Activated CD4-positive, alpha-beta T cell treated with anti-CD3 and anti-CD28 coated beads, Interleukin-2, amount 50 U/mL, for 48 hours (primary cell): Measurements from ENCODE around the gene IFNL1.
"Not testable (repeated sequence)": the region's sequence is repeated elsewhere in the genome, so short reads cannot be mapped to it uniquely, and the experiment has no call there.

Experiments
- DNase-seq, 2 experiments: peaks; one replicate each; pipeline ENCODE4 v3.0.0-alpha.2; 2020

IFNL1 gene

DNA sequence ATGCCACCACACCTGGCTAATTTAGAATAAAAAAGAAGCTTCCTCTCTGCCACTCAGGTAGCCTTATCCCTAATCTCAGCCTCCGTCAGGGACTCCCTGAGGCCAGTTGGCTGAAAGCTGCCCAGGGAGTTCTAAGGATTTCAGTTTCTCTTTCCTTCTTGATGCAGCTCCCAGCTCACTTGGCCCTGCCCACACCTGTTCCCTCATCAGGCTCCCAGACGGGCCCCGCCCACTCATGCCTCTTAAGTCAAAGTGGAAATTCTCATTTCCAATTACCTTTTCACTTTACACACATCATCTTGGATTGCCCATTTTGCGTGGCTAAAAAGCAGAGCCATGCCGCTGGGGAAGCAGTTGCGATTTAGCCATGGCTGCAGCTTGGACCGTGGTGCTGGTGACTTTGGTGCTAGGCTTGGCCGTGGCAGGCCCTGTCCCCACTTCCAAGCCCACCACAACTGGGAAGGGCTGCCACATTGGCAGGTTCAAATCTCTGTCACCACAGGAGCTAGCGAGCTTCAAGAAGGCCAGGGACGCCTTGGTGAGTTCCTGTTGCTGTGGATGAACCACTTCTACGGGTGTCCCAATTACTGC, at the start of gene IFNL1:
Gene IFNL1 (plus strand): TSS at position 353 of the 591 bp plus-strand sequence. CDS start 15 bp downstream, at position 368.
- no peak for DNase-seq

DNA sequence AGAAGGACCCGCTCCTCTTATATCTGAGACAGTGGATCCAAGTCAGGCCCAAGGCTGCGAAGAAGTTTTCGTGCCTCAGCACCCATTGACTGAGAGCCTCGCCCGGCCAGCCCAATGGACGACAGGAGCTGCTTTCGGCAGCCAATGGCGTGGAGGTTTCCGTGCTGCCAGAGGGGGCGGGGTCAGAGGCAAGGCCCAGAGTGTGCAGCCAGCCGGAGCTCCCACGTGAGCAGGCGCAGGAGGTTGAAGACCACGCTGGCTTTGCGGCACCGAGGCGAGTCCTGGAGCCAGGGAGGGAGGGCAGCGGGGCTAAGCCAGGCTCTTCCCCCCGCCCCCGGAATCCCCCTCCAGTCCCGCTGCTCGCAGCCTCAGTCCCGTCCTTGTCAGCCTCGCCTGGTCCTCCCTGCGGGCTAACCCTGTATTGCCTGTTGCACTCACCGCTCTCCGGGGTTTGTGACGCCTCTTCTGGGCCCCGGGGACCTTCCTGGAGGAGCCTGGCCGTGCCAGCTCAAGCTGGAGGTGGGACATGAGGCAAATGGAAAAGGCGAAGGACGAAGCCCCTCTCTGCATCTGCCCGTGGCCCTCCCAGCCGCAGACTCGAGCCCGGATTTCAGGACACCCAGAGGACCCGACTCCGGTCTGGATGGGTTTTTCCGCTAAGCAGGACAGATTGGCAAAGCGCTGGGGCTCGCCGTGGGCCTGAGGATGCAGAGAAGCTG, 49.1 kb upstream of the IFNL1 start:
- peak in 1 of 2 experiments; percentile 32 for DNase-seq

DNA sequence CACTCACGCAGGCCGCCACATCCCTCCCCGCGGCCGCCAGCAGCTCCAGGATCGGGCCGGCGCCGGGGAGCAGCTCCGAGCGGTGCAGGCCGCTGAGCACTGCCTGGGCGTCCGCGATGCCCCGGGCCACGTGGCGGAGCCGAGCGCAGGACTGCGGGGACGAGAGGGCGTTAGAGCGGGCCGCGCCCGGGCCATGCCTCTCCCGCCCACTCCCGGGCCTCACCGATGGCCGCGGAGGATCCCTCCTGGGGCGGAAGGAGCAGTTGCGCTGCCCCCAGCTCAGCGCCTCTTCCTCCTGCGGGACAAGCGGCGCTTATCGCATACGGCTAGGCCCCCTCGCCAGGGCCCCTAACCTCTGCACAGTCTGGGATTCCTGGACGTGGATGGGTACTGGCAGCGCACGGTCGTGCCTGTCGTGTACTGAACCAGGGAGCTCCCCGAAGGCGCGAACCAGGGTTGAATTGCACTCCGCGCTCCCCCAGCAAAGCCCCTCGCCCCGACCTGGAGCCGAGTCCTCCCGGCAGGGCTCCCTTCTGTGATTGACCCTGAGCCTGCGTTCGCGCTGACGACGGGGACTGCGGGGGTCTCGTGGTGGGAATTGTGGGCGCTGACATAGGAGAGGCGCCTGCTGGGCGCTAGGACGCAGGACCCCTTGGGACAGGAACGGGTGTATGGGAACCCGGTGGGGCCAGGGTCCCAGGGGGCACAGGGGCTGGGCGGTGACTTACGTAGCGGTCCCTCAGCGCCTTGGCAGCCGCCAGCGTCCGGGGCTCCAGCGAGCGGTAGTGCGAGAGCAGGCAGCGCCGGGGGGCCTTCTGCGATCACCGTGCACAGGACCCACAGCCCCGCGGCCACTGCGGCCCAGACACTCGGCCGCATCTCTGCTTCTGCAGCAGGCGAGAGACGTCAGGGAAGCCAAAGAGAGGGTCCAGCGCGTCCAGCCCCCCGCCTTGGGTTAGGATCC, 48.2 kb upstream of the IFNL1 start:
- DNase-seq, result no peak

DNA sequence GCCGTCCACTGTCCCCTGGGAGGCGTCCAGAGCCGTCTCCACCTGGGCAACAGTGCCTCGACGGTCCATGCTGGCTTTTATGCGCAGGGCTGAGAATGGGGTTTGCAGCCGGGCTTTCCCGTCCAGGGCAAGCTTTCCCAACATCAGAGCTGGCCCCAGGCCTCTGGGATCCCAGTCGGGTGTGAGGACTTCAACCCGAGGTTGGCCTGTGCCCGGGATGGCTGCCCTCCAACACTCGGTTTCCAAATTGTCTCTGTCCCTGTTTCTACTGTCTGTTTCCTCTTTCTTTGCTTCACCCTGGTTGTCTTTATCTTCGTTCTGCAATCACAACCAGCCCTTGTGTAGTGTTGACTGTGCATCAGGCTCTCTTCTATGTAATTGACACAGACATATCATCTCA, 47.4 kb upstream of the IFNL1 start, which contains the start of gene IFNL4:
Gene IFNL4 (minus strand): TSS at position 51 of the 400 bp plus-strand sequence.
- DNase-seq, result no peak

DNA sequence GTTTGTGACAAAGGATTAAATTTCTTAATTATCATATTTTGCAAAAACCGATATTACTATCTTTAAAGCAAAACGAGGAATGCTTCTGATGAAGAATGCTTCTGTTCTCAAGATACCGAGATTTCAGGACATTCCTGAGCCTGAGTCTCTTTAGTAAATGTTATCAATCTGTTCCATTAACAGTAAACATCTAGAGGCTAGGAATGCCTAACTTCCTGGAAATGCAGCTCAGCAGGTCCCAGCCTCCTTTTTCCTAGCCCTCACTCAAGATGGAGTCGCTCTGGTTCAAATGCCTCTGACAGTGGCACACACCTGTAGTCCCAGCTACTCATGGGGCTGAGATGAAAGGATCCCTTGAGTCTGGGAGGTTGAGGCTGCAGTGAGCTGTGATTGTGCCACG, 45.1 kb upstream of the IFNL1 start:
- DNase-seq, result no peak

DNA sequence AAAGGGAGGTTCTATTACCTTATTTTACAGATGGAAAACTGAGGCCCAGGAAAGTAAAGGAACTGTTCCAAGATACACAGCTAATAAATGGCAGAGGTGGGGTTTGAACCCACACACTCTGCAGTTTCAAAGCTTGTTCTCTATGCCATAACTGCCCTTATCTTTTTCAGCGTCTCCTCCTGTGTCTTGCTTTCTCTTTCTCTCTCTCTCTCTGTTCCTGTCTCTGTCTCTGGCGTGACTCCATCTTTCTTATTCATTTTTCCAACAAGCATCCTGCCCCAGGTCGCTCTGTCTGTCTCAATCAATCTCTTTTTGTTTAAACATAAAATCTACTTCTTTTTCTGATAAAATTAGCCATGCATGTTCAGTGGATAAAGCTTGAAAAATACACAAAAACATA, 44.4 kb upstream of the IFNL1 start:
- no peak for DNase-seq

DNA sequence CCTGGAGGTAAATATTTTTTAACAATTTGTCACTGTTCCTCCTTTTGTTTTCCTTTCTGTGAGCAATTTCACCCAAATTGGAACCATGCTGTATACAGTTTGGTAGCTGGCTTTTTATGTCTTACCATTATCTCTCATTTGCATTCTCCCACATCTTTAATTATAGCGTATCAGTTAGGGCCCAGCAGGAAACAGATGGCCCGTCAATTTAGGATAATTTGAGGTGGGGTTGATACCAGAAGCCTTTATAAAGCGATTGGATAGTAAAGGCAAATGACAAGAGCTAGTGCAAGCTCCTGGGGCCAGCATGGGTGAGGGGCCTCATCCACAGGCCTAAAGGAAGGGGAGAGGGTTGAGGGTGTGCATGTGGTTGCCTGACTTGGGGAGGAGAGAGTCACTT, 43.7 kb upstream of the IFNL1 start:
- DNase-seq, result no peak

DNA sequence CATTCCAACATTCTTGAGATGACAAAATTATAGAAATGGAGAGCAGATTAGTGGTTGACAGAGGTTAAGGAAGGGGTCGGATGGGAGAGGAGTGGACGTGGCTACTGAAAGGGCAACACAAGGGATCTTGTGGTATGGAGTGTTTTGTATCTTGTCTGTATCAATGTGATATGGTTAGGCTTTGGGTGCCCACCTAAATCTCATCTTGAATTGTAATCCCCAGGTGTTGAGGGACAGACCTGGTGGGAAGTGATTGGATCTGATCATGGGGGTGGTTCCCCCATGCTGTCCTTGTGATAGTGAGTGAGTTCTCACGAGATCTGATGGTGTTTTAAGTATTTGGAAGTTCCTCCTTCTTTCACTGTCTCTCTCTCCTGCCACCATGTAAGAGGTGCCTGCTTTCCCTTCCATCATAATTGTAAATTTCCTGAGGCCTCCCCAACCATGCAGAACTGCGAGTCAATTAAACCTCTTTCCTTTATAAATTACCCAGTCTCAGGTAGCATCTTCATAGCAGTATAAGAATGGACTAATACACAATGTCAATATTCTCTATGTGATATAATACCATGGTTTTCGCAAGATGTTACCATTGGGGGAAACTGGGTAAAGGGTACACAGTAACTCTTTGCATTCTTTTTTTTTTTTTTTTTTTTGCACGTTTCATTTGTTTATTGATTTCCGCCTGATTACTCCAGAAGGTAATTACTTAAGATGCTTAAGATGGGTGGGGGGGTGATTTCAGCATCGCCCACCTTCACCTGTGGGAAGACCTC, 42.6 kb upstream of the IFNL1 start:
- no peak for DNase-seq

DNA sequence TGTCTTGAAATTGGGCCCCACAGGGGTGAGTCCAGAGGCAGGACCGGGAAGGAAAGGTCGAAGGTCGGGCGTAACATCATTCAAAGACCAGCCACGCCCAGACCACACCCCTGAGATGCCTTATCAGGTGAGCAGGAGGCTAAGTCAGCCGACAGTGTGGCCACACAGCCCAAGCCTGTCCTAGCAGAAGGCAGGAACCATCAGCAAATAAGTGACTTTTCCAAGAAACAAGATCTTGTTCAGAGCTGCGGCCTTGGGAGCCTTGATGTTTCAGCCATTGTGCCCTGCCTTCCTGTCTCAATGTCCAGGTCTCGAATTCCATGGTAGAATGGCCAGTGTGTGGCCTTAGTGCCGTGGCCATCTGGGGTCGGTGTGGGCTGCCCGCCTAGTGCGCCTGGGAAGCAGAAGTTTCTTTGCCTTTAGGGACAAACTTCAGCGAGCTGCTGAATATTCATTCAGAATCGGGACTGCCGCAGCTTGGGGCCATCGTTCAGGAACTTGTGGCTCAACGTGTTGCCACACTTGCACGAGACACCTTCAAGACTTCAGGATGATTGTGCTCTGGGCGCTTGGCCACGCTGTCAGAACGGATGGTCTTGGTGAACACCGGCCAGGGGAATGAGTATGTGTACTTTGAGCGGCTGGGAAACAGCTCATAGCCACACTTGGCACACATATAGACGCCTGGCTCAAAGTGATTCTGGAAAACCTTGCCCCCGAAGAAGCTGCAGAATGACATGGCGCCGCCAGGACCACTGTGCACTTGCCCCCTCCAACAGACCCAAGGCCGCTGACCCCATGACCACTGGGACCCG, 41.5 kb upstream of the IFNL1 start:
- DNase-seq, result no peak

DNA sequence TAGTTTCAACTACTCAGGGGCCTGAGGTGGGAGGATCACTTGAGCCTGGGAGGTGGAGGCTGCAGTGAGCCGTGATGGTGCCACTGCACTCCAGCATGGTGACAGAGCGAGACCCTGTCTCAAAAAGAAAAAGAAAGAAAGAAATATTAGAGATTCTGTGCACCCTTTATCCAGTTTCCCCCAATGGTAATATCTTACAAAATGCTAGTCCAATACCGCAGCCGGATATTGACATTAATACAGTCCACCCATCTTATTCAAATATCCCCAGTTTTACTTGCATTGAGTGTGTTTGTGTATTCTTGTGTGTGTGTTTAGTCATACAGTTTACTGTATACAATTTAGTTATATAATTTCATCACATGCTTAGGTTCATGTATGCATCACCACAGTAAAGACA, 39.0 kb upstream of the IFNL1 start:
- DNase-seq, result no peak

DNA sequence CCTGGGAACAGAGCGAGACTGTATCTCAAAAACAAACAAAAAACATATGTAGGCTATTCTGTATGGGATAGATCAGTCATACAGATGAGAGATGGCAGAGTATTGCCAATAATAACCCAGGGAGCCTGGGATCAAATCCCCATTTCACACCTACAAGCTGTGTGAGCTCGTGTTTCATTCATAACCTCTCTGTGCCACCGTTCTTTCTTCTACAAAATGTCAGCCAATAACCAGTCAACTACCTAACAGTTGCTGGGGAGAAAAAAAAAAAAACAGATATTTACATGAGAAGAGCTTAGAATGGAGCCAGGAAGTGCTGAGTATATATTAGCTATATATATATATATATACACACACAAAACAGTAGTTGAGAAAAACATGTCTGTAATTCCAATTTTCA, 34.5 kb upstream of the IFNL1 start:
- no peak for DNase-seq

DNA sequence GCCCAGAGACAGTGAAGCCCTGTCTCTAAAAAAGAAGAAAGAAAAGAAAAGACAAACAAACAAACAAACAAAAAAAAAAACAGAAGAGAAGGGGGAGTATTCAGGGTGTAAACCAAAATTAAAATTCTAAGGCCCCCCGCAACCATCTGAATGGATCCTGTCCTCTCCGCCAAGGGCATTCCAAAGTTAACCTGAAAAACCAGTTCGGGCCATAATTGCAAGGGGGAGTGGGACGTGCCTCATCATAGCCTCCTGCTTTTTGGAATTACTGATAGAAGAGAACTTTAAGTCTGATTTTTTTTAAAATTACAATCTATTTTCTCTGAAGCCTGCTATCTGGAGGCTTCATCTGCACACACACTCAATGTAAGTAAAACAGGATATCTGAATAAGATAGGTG, 33.7 kb upstream of the IFNL1 start:
- no peak for DNase-seq

DNA sequence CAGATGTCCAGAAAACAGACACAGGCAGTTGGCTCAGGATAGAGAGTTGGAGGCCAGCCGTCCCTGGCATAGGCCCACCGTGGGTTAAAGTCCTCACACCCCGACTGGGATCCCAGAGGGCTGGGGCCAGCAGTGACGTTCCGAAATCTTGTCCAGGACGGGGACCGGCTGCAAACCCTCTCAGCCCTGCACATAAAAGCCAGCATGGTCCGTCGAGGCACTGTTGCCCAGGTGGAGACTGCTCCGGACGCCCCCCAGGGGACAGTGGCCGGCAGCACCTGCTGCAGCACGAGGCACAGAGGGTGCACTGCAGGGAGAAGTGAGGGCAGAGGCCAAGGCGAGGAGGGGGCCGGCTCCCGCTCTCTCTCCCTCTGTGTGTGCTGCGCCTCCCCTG, 32.3 kb upstream of the IFNL1 start:
- no peak for DNase-seq

DNA sequence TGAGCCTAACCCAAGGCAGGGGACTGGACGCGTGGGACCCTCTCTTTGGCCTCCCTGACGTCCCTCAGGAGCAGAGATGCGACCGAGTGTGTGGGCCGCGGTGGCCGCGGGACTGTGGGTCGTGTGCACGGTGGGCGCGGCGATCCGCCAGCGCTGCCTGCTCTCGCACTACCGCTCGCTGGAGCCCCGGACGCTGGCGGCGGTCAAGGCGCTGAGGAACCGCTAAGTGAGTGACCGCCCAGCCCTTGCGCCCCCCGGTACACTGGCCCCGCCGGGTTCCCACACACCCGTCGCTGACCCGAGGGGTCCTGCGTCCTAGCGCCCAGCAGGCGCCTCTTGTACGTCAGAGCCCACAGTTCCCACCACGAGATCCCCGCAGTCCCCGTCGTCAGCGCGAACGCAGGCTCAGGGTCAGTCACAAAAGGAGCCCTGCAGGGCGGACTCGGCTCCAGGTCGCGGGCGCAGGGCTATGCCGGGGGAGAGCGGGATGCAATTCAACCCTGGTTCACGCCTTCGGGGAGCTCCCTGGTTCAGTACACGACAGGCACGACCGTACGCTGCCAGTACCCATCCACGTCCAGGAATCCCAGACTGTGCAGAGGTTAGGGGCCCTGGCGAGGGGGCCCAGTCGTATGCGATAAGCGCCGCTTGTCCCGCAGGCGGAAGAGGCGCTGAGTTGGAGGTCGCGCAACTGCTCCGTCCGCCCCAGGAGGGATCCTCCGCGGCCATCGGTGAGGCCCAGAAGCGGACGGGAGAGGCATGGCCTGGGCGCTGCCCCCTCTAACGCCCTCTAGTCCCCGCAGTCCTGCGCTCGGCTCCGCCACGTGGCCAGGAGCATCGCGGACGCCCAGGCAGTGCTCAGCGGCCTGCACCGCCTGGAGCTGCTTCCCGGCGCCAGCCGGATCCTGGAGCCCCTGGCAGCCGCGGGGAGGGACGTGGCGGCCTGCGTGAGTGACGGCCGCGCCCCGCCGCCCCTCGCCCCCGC, 31.6 kb upstream of the IFNL1 start:
- DNase-seq, result no peak

DNA sequence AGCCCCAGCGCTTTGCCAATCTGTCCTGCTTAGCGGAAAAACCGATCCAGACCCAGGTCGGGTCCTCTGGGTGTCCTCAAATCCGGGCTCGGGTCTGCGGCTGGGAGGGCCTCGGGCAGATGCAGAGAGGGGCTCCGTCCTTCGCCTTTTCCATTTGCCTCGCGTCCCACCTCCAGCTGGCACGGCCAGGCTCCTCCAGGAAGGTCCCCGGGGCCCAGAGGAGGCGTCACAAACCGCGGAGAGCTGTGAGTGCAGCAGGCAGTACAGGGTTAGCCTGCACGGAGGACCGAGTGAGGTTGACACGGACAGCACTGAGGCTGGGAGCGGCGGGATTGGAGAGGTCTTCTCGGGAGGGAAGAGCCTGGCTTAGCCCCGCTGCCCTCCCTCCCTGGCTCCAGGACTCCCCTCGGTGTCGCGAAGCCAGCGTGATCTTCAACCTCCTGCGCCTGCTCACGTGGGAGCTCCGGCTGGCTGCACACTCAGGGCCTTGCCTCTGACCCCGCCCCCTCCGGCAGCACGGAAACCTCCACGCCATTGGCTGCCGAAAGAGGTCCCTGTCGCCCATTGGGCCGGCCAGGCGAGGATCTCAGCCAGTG, 30.8 kb upstream of the IFNL1 start:
- no peak for DNase-seq

DNA sequence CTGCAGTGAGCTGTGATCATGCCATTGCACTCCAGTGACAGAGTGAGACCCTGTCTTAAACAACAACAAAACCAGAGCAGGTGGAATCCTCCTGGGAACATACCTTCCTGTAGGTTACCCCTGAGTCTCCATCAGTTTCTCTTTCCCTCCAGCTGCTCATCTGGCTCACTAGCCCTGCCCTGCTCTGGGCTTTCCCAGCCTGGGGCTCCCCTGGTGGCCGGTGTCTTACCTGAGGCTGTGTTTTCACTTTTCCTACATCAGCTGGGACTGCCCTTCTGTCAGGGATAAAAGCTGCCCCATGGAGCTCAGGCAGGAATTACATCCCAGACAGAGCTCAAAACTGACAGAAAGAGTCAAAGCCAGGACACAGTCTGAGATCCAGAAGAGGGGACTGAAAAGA, 28.1 kb upstream of the IFNL1 start, which contains the start of gene IFNL2:
Gene IFNL2 (plus strand): TSS at position 312 of the 400 bp plus-strand sequence. CDS start 173 bp downstream, outside the sequence.
- not testable (repeated sequence) for DNase-seq

DNA sequence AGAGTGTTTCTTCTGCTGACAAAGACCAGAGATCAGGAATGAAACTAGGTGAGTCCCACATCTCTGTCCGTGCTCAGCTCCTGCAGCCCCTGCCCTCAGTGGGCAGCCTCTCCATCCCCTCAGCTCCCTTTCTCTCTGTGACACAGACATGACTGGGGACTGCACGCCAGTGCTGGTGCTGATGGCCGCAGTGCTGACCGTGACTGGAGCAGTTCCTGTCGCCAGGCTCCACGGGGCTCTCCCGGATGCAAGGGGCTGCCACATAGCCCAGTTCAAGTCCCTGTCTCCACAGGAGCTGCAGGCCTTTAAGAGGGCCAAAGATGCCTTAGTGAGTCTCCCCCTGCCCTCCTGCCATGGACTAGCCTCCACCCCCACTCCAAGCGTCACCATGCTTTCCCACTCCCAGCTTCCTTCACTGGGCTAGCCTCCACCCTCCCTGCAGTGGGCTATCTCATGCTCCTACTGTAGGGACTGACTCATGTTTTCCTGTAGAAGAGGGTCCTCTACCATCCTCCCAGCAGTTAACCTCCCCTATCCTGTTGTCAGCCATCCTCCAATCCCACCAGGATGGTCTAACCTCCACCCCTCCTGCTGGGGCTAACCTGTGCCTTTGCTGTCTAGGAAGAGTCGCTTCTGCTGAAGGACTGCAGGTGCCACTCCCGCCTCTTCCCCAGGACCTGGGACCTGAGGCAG, 27.5 kb upstream of the IFNL1 start:
- DNase-seq, result not testable (repeated sequence)

DNA sequence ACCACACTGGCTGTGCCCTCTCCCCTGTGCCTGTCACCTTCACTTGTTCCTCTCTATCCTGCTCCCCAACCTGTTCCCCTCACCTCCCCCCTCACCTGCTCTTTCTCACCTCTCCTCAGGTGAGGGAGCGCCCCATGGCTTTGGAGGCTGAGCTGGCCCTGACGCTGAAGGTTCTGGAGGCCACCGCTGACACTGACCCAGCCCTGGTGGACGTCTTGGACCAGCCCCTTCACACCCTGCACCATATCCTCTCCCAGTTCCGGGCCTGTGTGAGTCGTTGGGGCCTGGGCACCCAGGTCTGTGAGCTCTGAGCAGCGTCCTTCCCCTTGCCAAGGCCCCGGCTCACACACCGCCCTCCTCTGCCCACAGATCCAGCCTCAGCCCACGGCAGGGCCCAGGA, 26.8 kb upstream of the IFNL1 start:
- not testable (repeated sequence) for DNase-seq
